Chondrocyte (in vitro differentiated cells): Measurements from ENCODE around the gene KLHDC9. TPM values are rescaled to one million over a fixed set of nuclear protein-coding genes. Genes with fewer than 3 reads are reported as not detected.

ENCODE experiments used
- DNase-seq: peaks from one replicate; pipeline ENCODE4 v3.0.0; 2021; ENCODE audit warnings: mixed read lengths, low spot score
- H3K27ac Mint-ChIP-seq: one replicate; pipeline ENCODE4 v1.8.0; 2021; ENCODE audit warnings: mild to moderate bottlenecking, moderate library complexity, mixed read lengths; ENCODE audit not compliant: unreplicated experiment
- H3K27me3 Mint-ChIP-seq: 2 replicates; pipeline ENCODE4 v1.8.0; 2021; ENCODE audit warnings: low read depth, mixed read lengths
- H3K36me3 Mint-ChIP-seq: 2 replicates; pipeline ENCODE4 v1.8.0; 2021; ENCODE audit warnings: low read depth, mixed read lengths
- H3K4me1 Mint-ChIP-seq: 2 replicates; pipeline ENCODE4 v1.8.0; 2021; ENCODE audit warnings: low read depth, mild to moderate bottlenecking, mixed read lengths
- H3K4me3 Mint-ChIP-seq: one replicate; pipeline ENCODE4 v1.8.0; 2021; ENCODE audit warnings: mild to moderate bottlenecking, moderate library complexity, mixed read lengths; ENCODE audit not compliant: unreplicated experiment
- H3K9me3 Mint-ChIP-seq: 2 replicates; pipeline ENCODE4 v1.8.0; 2021; ENCODE audit warnings: low read depth, mixed read lengths
- CTCF ChIP-seq: fragments of 200-600 bp; sonication (generic); IDR thresholded peaks from 2 replicates; pipeline ENCODE4 v1.5.0; 2021; ENCODE audit warnings: antibody characterized with exemption, mild to moderate bottlenecking, moderate library complexity
- total RNA-seq: library from RNA; stranded (reverse); gene quantifications from 3 replicates; pipeline ENCODE4 v1.2.1, GENCODE V29; 2021

Gene KLHDC9
- total RNA-seq, 1 donor from 2014 or later: 1.6 TPM

GRCh38 chr1:161117759-161118581 lies 19.8 kb downstream of the KLHDC9 start, which contains the start of the genes NIT1 and PFDN2:
Gene NIT1 (plus strand): TSS chr1:161118105. CDS start chr1:161118177, 72 bp downstream.
Gene PFDN2 (minus strand): TSS chr1:161118037. CDS start chr1:161118026, 11 bp downstream.
- Mint-ChIP-seq H3K4me3 (peak within 1 kb of the TSS; percentile 90), H3K4me1 (peaks cover 62% of the 10 kb centered on the region), H3K36me3 (peaks cover 19% of the 10 kb centered on the region), H3K27me3 (no peaks in the 10 kb centered on the region), H3K9me3 (no peaks in the 10 kb centered on the region), H3K27ac (peak within 1 kb of the TSS; percentile 97)
- peak; percentile 93 for DNase-seq
- TF ChIP-seq CTCF: peak; percentile 12

DNA sequence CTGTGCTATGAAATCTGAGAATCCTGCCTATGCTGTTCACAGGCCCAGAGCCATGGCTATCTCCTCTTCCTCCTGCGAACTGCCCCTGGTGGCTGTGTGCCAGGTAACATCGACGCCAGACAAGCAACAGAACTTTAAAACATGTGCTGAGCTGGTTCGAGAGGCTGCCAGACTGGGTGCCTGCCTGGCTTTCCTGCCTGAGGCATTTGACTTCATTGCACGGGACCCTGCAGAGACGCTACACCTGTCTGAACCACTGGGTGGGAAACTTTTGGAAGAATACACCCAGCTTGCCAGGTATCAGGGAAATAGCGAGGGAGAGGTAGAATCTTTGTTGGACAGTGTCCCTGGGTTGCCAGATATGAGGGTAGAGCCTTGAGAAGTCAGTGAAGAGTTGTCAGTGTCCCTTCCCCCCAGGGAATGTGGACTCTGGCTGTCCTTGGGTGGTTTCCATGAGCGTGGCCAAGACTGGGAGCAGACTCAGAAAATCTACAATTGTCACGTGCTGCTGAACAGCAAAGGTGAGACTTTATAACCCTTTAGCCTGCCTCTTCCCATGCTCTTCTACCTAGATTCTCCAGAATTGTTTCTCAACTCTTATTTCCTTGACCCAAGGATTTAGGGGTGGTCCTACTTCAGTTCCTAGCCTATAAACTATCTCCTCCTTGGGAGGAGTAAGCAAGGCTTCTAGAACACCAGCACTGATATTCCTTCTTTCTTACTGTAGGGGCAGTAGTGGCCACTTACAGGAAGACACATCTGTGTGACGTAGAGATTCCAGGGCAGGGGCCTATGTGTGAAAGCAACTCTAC lies 21.1 kb downstream of the KLHDC9 start:
- Mint-ChIP-seq H3K36me3 (peaks cover 29% of the 10 kb centered on the region), H3K4me3 (peak overlapping the region; percentile 90), H3K27ac (peak overlapping the region; percentile 97), H3K27me3 (no peaks in the 10 kb centered on the region), H3K9me3 (no peaks in the 10 kb centered on the region), H3K4me1 (peaks cover 51% of the 10 kb centered on the region)
- peak; percentile 69 for TF ChIP-seq CTCF
- DNase-seq: no peak

DNA sequence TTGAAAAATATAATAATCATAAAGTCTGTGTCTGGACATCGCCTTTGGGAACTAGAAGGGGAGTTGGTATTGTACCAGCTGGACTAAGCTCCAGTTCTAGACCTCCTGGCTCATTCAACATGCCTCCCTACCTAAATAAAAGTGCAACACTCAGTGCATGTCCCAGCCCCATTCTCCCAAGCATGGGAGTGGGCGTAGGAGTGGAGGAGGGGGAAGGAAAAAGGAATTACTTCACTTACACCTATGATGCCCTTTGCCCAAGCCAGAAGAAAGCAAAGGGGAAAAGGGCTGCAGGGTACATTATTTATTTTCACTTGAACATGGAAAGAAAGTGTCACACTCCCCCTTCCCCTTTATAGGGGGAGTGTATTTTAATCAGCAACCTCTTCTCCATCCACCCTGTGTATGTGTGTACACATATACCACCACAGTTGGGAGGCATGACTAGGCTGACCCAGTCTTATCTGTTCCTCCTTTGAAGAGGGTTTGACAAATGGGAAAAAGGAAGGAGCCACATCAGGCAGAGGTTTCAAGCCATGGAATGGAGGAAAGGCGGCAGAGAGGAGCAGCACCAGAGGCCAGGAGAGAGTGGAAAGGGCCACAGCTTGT lies 23.0 kb downstream of the KLHDC9 start:
- no peak overlapping the region for H3K27ac Mint-ChIP-seq

GRCh38 chr1:161121834-161122233 lies 23.7 kb downstream of the KLHDC9 start:
- Mint-ChIP-seq H3K27me3 (no peaks in the 10 kb centered on the region), H3K27ac (no peak overlapping the region), H3K4me3 (no peak overlapping the region), H3K9me3 (no peaks in the 10 kb centered on the region), H3K36me3 (peaks cover 36% of the 10 kb centered on the region), H3K4me1 (peaks cover 30% of the 10 kb centered on the region)
- no peak for DNase-seq
- TF ChIP-seq CTCF: no peak

More for the DNA sequence above, 23.0 kb downstream of the KLHDC9 start:
- Mint-ChIP-seq H3K36me3 (peaks cover 32% of the 10 kb centered on the region), H3K27me3 (no peaks in the 10 kb centered on the region), H3K9me3 (no peaks in the 10 kb centered on the region), H3K4me1 (peaks cover 33% of the 10 kb centered on the region), H3K4me3 (no peak overlapping the region)
- no peak for DNase-seq
- no peak for TF ChIP-seq CTCF

DNA sequence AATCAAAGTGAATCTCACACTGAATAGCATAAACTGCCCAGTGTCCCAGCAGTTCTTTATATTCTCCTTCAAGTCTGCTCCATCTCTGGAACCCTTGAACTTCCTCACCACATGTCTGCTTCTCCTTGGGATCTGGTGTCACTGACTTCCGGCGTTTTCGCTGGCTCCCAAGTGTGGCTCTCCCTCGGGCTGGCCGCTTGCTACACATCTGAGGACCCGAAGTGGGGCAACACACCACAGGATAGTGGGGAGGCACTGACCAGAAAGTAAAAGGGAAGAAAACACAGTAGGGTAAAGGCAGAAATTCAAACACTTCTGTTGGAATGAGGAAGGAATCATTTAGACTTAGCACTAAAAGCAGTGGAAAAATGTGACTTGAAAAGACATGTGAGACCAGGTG lies 24.8 kb downstream of the KLHDC9 start:
- TF ChIP-seq CTCF: no peak
- Mint-ChIP-seq H3K36me3 (peaks cover 43% of the 10 kb centered on the region), H3K4me1 (peaks cover 30% of the 10 kb centered on the region), H3K9me3 (no peaks in the 10 kb centered on the region), H3K27ac (peak overlapping the region; percentile 65), H3K4me3 (no peak overlapping the region), H3K27me3 (no peaks in the 10 kb centered on the region)
- no peak for DNase-seq
